GM18907 (cell line): ENCODE measurements around the gene GINS2.

Experiments
- ATAC-seq: cut with Tn5 transposase; IDR thresholded peaks from one replicate; pipeline ENCODE4 v1.9.1; 2021; ENCODE audit warnings: mild to moderate bottlenecking, moderate library complexity; ENCODE audit not compliant: unreplicated experiment

Gene GINS2

GRCh38 chr16:85688586-85689284, at the start of gene GINS2:
Gene GINS2 (minus strand): TSS chr16:85688954. CDS start chr16:85688898, 56 bp downstream.
- peak; percentile 84 for ATAC-seq

- no peak for ATAC-seq
Observed at GRCh38 chr16:85736921-85737320, 48.2 kb upstream of the GINS2 start.

GRCh38 chr16:85735946-85736345, 47.2 kb upstream of the GINS2 start:
- ATAC-seq = no peak

GRCh38 chr16:85735225-85735635, 46.5 kb upstream of the GINS2 start:
- ATAC-seq = peak; percentile 86

GRCh38 chr16:85734311-85735017, 45.7 kb upstream of the GINS2 start:
- no peak for ATAC-seq

- ATAC-seq = no peak
Observed at GRCh38 chr16:85733839-85734170, 45.1 kb upstream of the GINS2 start.

GRCh38 chr16:85733155-85733838, 44.5 kb upstream of the GINS2 start:
- ATAC-seq = no peak

GRCh38 chr16:85731179-85731578, 42.4 kb upstream of the GINS2 start:
- no peak for ATAC-seq

- ATAC-seq = no peak
Observed at GRCh38 chr16:85730186-85730465, 41.4 kb upstream of the GINS2 start.

- no peak for ATAC-seq
Observed at GRCh38 chr16:85729452-85730185, 40.9 kb upstream of the GINS2 start.

- no peak for ATAC-seq
Observed at GRCh38 chr16:85728879-85729278, 40.1 kb upstream of the GINS2 start.

GRCh38 chr16:85724936-85725335, 36.2 kb upstream of the GINS2 start:
- no peak for ATAC-seq

- ATAC-seq = no peak
Observed at GRCh38 chr16:85724126-85724879, 35.5 kb upstream of the GINS2 start.

- no peak for ATAC-seq
Observed at GRCh38 chr16:85722128-85722893, 33.6 kb upstream of the GINS2 start.

- no peak for ATAC-seq
Observed at GRCh38 chr16:85720302-85720637, 31.5 kb upstream of the GINS2 start.

GRCh38 chr16:85719605-85720301, 31.0 kb upstream of the GINS2 start:
- no peak for ATAC-seq

- ATAC-seq = no peak
Observed at GRCh38 chr16:85718682-85719081, 29.9 kb upstream of the GINS2 start.

- ATAC-seq = no peak
Observed at GRCh38 chr16:85718153-85718477, 29.4 kb upstream of the GINS2 start.

- no peak for ATAC-seq
Observed at GRCh38 chr16:85717393-85718152, 28.8 kb upstream of the GINS2 start.
